ENCODE measurements around the gene HLA-DPA1.
"Not testable (repeated sequence)": the region's sequence is repeated elsewhere in the genome, so short reads cannot be mapped to it uniquely, and the experiment has no call there.

HLA-DPA1 gene

GRCh38 chr6:33088258-33088930, 14.9 kb upstream of the HLA-DPA1 start:
- DNase-seq: no peak

- DNase-seq: no peak
Observed at GRCh38 chr6:33085627-33086026, 12.2 kb upstream of the HLA-DPA1 start.

GRCh38 chr6:33082702-33083101, 9.3 kb upstream of the HLA-DPA1 start:
- DNase-seq: peak; percentile 56

GRCh38 chr6:33081098-33081824, 7.8 kb upstream of the HLA-DPA1 start:
- peak; percentile 34 for DNase-seq

- peak; percentile 85 for DNase-seq
Observed at GRCh38 chr6:33080127-33081089, 7.0 kb upstream of the HLA-DPA1 start.

GRCh38 chr6:33079580-33079979, 6.1 kb upstream of the HLA-DPA1 start:
- no peak for DNase-seq

- no peak for DNase-seq
Observed at GRCh38 chr6:33078919-33079521, 5.6 kb upstream of the HLA-DPA1 start.

GRCh38 chr6:33078442-33078841, 5.0 kb upstream of the HLA-DPA1 start:
- no peak for DNase-seq

- DNase-seq: no peak
Observed at GRCh38 chr6:33077908-33078307, 4.5 kb upstream of the HLA-DPA1 start.

- DNase-seq: no peak
Observed at GRCh38 chr6:33076406-33076934, 3.0 kb upstream of the HLA-DPA1 start.

- DNase-seq: peak; percentile 20
Observed at GRCh38 chr6:33075568-33076405, 2.3 kb upstream of the HLA-DPA1 start, which contains the start of gene HLA-DPB1. Gene HLA-DPB1, plus strand, starts transcription at chr6:33075990. Its CDS starts 52 bp downstream, at chr6:33076042.

GRCh38 chr6:33075208-33075567, 1.7 kb upstream of the HLA-DPA1 start:
- no peak for DNase-seq

GRCh38 chr6:33072508-33073100, 845 bp downstream of the HLA-DPA1 start:
- DNase-seq: no peak

- DNase-seq: no peak
Observed at GRCh38 chr6:33071569-33071968, 1.9 kb downstream of the HLA-DPA1 start.

GRCh38 chr6:33070909-33071308, 2.5 kb downstream of the HLA-DPA1 start:
- no peak for DNase-seq

- DNase-seq: no peak
Observed at GRCh38 chr6:33069021-33069738, 4.3 kb downstream of the HLA-DPA1 start.

- DNase-seq: no peak
Observed at GRCh38 chr6:33066917-33067521, 6.4 kb downstream of the HLA-DPA1 start.

GRCh38 chr6:33065312-33065711, 8.1 kb downstream of the HLA-DPA1 start:
- no peak for DNase-seq

GRCh38 chr6:33064723-33065122, 8.7 kb downstream of the HLA-DPA1 start:
- DNase-seq: no peak

- DNase-seq: not testable (repeated sequence)
Observed at GRCh38 chr6:33063435-33063834, 10.0 kb downstream of the HLA-DPA1 start.

Measured in retina (tissue), 1 donor.